Measurements from ENCODE around the gene MSMB. TPM values are rescaled to one million over a fixed set of nuclear protein-coding genes. Genes with fewer than 3 reads are reported as not detected.

Gene MSMB
- total and polyA plus RNA-seq, 2 of the 4 experiments (the other 2 are of a cell fraction), result not detected

DNA sequence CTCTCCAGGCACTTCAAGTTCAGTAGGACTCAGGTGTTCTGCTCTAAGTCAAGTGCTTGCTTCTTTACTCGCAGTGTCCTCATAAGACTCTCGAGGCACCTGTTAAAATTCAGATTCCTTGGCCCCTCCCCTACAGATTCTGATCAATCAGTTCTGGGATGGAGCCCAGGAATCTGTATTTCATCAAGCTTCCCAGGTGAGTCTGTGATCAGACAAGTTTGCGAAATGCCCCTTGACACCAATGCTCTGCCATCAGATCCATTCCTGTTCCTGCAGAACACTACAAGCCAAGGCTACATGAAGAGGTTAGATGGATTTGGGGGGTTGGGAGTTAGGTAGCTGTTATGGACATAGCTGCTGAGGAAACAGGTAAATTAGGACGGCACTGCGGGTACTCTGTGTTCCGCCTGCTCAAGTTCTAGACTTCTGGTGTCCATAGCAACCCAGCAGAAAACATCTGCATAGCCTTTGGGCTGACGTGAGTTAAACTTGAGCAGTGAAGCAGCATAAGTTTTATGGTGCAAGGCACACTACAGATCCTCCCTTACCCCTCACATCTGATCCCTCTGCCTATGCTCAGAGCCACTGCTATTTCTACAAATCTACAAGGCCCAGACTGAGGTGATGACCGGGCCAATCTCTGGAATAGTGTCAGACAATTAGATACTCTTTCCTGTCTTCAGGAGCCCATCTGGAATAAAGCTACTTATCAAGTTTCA is 8.8 kb downstream of the MSMB start:
- ATAC-seq (ENCODE audit: low read depth), result no peak
- in situ Hi-C loops (cut with MboI; ENCODE audit: low sequenced_read_pairs), result no loop called here
- Histone ChIP-seq H3K14ac (replicated peaks; ENCODE audit: low read depth, low read length) (no peak overlapping the region), H3K56ac (ENCODE audit: extremely low read depth, insufficient read depth, low read length) (no peak overlapping the region), H2BK5ac (ENCODE audit: low read depth, low read length, poor library complexity, severe bottlenecking) (no peak overlapping the region), H4K20me1 (ENCODE audit: insufficient read depth, low read length) (no peaks in the 10 kb centered on the region), H2BK120ac (ENCODE audit: low read depth, low read length) (no peak overlapping the region), H3K9ac (ENCODE audit: low read depth, low read length) (no peak overlapping the region), H2AFZ (replicated peaks; ENCODE audit: low read length, poor library complexity) (no peak overlapping the region), H2BK15ac (ENCODE audit: low read depth, low read length) (no peak overlapping the region), H3K79me1 (ENCODE audit: low read depth in 1 of 2, low read length in 2 of 2) (no peaks in the 10 kb centered on the region), H3K4ac (ENCODE audit: low read depth, low read length) (no peak overlapping the region), H3K36me3 (ENCODE audit: control insufficient read depth, insufficient read depth, low read length) (no peaks in the 10 kb centered on the region), H4K5ac (ENCODE audit: low read depth, low read length) (no peak overlapping the region), H2AK5ac (ENCODE audit: low read depth, low read length) (no peak overlapping the region), H3K4me3 (ENCODE audit: insufficient read depth, low read depth, low read length) (no peak overlapping the region), H3K4me2 (ENCODE audit: low read depth, low read length) (no peak overlapping the region), H3K4me1 (ENCODE audit: control insufficient read depth, insufficient read depth, low read length) (peaks cover 3% of the 10 kb centered on the region; the same call in 1 of the 2 replicates), H3K9me3 (ENCODE audit: control insufficient read depth, insufficient read depth, low read length) (no peaks in the 10 kb centered on the region), H4K91ac (ENCODE audit: insufficient read depth, low read depth, low read length) (no peak overlapping the region), H4K8ac (ENCODE audit: low read depth in 2 of 2, low read length in 2 of 2) (no peak overlapping the region), H3K27me3 (ENCODE audit: control insufficient read depth, insufficient read depth, low read length) (peaks cover 3% of the 10 kb centered on the region), H3K27ac (ENCODE audit: insufficient read depth, low read length) (no peak overlapping the region), H3K9me1 (ENCODE audit: insufficient read depth, low read length) (no peaks in the 10 kb centered on the region), H2AK9ac (replicated peaks; ENCODE audit: low read depth, low read length, poor library complexity) (no peak overlapping the region), H2BK20ac (ENCODE audit: low read depth, low read length) (no peak overlapping the region), H3K18ac (ENCODE audit: low read depth, low read length) (no peak overlapping the region), H3K23ac (ENCODE audit: low read depth, low read length) (no peak overlapping the region)
- no TSS peak for BruUV-seq (replicated peaks)
- CTCF ChIA-PET, result interaction anchor here (0.7 kb wide), 1 partner anchor 206 kb away, joined by 5 read pairs; no protein-coding TSS in a partner anchor
- intact Hi-C loops (cut with micrococcal nuclease), result no loop called here
- no peak for DNase-seq
- dilution Hi-C loops (cut with HindIII; ENCODE audit: low sequenced_read_pairs, unreplicated experiment), result no loop called here
- TF ChIP-seq ELK1 (IDR thresholded peaks at IDR 0.05; ENCODE audit: borderline replicate concordance, low read depth, low read length) (no peak), NFE2L2 (IDR thresholded peaks at IDR 0.05; ENCODE audit: low read depth, low read length) (no peak), MAZ (IDR thresholded peaks at IDR 0.05; ENCODE audit: borderline replicate concordance, low read depth, low read length) (no peak), SMC3 (IDR thresholded peaks at IDR 0.05; ENCODE audit: low read depth, low read length) (no peak), MAFK (IDR thresholded peaks at IDR 0.05; ENCODE audit: low read depth, low read length) (no peak)
- POLR2A ChIA-PET (ENCODE audit: unreplicated experiment), result no interaction called here
- 85% methylated on average over 4 of the region's 8 CpGs; no CpG with 5 or more reads in 1 of the 2 experiments for WGBS, 2 experiments (ENCODE audit: extremely low coverage in 2 of 2, insufficient read length in 1 of 2)
